ENCODE results near the gene CLCN6.

GRCh38 chr1:11764519-11764918, 41.5 kb upstream of the CLCN6 start:
- TF ChIP-seq EZH2phosphoT487 (IDR thresholded peaks at IDR 0.05; ENCODE audit: low read depth, severe bottlenecking, unreplicated experiment) (no peak), CTCF (IDR thresholded peaks at IDR 0.05; ENCODE audit: poor library complexity) (no peak), EZH2 (IDR thresholded peaks at IDR 0.05; ENCODE audit: borderline replicate concordance) (no peak)
